ENCODE results near the gene GAGE13.

GRCh38 chrX:49290215-49290614 lies 41.2 kb upstream of the GAGE13 start:
- TF ChIP-seq CTCF (IDR thresholded peaks at IDR 0.05; ENCODE audit: borderline replicate concordance, extremely low read depth, low read length, poor library complexity, severe bottlenecking): no peak
- no peak for TF ChIP-seq EZH2 (IDR thresholded peaks at IDR 0.05; ENCODE audit: borderline replicate concordance, low read depth, low read length, severe bottlenecking)
